Gastroesophageal sphincter (tissue), 3 donors: ENCODE measurements around the gene HSCB.

Experiments
- CTCF ChIP-seq, 4 experiments: fragments of 200-600 bp in 2 of 4; fragments of 450-650 bp in 2 of 4; sonication (generic) in 1 of 4; IDR thresholded peaks; one replicate each; pipeline ENCODE4 v1.5.1; 2017 to 2019; ENCODE audit warnings: antibody characterized with exemption in 4 of 4, mild to moderate bottlenecking in 2 of 4, moderate library complexity in 2 of 4
- POLR2A ChIP-seq, 2 donors: fragments of 450-650 bp; IDR thresholded peaks; one replicate each; pipeline ENCODE4 v1.6.1; 2017; ENCODE audit warnings: antibody characterized with exemption in 2 of 2, mild to moderate bottlenecking in 2 of 2, moderate library complexity in 1 of 2
- POLR2AphosphoS5 ChIP-seq: sonication (generic); formaldehyde crosslinking; IDR thresholded peaks from one replicate; pipeline ENCODE4 v1.6.1; 2017; ENCODE audit warnings: antibody characterized with exemption

- TF ChIP-seq CTCF (IDR thresholded peaks at IDR 0.05) (no peak), POLR2A (IDR thresholded peaks at IDR 0.05) (peak; percentile 31 to 53), POLR2AphosphoS5 (peak; percentile 86)
Observed at GRCh38 chr22:28798810-28799605, 57.2 kb downstream of the HSCB start.
